ENCODE measurements around the gene FGF14.

Gene FGF14

DNA sequence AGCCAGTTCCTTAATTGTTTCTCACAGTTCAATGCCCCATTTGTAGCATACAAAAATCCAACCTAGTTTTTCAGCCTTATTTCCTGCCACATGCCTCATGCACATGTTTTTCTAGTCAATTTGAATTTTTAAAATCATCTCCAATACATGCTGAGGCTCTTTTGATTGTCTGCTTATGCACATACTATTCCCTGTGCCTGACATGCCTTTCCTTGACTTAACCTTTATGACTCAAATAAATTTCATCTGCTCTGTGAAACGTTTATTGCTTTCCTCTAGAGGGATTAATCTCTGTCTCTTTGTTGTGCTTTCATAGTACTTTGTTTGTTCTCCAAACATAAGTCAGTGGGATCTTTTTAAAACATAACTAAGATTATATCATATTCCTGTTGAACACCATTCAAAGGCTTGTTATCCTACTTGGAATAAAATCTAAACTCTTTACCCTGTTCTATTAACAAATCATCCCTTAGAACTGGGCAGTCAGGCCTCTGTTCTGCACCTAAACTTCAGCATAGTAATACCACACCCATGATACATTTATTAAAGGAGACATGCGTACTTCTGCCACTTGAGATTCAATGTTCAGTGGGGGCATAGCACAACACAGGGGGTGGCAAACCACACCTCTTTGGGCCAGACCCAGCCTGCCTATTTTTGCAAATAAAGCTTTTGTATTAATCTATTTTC, 346.6 kb downstream of the FGF14 start:
- no peak overlapping the region for H3K4me3 ChIP-seq (replicated peaks; ENCODE audit: low read depth, low read length)
- DNase-seq (ENCODE audit: low read depth) = no peak
- TF ChIP-seq, protein P1, sequence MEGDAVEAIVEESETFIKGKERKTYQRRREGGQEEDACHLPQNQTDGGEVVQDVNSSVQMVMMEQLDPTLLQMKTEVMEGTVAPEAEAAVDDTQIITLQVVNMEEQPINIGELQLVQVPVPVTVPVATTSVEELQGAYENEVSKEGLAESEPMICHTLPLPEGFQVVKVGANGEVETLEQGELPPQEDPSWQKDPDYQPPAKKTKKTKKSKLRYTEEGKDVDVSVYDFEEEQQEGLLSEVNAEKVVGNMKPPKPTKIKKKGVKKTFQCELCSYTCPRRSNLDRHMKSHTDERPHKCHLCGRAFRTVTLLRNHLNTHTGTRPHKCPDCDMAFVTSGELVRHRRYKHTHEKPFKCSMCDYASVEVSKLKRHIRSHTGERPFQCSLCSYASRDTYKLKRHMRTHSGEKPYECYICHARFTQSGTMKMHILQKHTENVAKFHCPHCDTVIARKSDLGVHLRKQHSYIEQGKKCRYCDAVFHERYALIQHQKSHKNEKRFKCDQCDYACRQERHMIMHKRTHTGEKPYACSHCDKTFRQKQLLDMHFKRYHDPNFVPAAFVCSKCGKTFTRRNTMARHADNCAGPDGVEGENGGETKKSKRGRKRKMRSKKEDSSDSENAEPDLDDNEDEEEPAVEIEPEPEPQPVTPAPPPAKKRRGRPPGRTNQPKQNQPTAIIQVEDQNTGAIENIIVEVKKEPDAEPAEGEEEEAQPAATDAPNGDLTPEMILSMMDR (IDR thresholded peaks at IDR 0.05; ENCODE audit: low read length, missing control alignments) = no peak

DNA sequence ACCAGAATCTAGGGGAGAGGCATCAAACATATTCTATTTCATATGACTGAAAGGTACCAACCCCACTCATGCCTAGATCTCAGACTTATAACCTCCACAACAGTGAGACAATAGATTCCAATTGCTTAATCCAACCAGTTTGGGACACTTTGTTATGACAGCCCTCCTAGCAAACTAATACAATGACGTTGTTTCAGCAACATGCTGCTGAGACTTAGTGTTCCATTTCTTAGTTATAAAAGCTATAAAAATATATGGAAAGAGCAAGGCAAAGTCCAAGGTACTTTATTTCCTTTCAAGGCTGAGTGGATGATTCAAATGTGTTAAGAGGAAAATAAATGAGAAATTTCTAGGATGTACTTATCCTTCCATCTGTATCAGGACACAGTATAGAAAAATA, 352.0 kb downstream of the FGF14 start:
- H3K4me3 ChIP-seq (replicated peaks; ENCODE audit: low read depth, low read length) = no peak overlapping the region
- no peak for DNase-seq (ENCODE audit: low read depth)
- TF ChIP-seq, protein P1 (IDR thresholded peaks at IDR 0.05; ENCODE audit: low read length, missing control alignments) = no peak

DNA sequence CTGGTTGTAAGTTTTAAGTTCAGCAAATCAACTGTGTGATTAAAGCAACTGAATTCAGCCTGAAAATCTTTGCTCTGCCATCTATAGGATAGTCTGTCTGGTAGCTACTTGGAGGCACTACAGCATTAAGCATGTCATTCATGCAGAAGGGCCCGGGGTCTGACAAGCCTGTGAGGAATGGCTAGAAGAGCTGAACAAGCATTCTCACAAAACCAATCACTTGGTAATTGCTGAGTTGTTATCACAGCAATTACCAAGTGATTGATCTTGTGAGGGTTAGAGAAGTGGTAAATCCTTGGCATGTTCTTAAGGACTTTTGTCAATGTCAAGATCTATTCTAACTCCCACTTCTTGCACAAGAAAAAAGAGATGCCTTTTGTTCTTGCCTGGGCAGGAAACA, 356.1 kb downstream of the FGF14 start:
- H3K4me3 ChIP-seq (replicated peaks; ENCODE audit: low read depth, low read length) = no peak overlapping the region
- TF ChIP-seq, protein P1 (IDR thresholded peaks at IDR 0.05; ENCODE audit: low read length, missing control alignments) = no peak
- DNase-seq (ENCODE audit: low read depth) = no peak

DNA sequence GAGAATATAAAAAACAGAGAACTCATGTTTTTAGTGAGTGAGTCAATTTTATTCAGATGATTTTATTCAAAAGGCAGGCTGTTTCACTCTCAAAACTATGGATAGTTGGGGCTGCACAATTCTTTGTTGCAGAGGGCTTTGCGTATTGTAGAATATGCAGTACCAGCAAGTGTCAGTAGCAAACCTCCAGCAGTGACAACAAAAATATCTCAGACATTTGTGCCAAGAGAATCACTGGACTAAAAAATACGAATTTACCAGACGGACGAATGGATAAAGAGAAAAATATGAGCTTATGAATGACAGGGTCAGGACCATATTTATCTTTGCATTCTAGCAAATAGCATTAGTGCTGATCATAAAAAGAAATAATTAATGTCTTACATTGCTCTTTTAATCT, 359.1 kb downstream of the FGF14 start:
- DNase-seq (ENCODE audit: low read depth) = no peak
- no peak overlapping the region for H3K4me3 ChIP-seq (replicated peaks; ENCODE audit: low read depth, low read length)
- TF ChIP-seq, protein P1 (IDR thresholded peaks at IDR 0.05; ENCODE audit: low read length, missing control alignments) = no peak

DNA sequence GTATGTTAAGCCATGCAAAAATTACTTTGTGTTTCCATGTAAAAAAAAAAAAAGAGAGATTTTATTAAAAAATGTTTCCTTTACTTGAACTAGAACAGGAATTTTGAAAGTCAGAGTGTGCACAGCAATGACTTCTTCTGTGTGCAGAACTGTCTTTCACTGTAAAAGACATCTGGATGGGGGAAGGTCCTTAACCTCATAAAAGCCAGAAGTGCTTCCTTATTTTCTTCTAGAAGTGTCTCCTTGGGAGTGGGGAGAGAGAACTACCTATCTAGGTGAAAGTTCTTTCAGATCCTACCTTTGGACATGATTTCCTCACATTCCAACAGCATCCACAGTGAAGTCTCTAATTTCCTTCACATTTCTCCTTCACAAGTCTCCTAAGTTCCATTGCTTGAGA, 360.3 kb downstream of the FGF14 start:
- no peak for DNase-seq (ENCODE audit: low read depth)
- H3K4me3 ChIP-seq (replicated peaks; ENCODE audit: low read depth, low read length) = no peak overlapping the region
- TF ChIP-seq, protein P1 (IDR thresholded peaks at IDR 0.05; ENCODE audit: low read length, missing control alignments) = no peak

DNA sequence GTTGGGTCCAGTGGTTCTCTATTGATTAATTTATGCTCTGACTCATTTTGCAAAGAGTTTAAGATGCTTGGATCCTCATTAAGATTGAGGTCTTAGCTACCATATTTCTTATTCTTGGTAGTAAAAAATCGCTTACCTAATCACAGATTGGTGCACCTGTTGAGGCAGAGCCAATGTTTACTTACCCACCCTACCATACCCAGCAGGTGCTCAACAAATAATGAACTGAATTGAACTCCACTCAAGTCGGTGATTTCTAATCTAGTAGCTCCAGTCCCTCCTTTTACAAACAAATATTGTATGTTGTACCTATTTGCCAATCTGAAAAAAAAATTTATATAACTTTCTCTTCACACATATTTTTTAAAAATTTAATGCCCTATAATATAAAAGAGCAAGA, 361.0 kb downstream of the FGF14 start:
- TF ChIP-seq, protein P1 (IDR thresholded peaks at IDR 0.05; ENCODE audit: low read length, missing control alignments) = no peak
- DNase-seq (ENCODE audit: low read depth) = no peak
- H3K4me3 ChIP-seq (replicated peaks; ENCODE audit: low read depth, low read length) = no peak overlapping the region

DNA sequence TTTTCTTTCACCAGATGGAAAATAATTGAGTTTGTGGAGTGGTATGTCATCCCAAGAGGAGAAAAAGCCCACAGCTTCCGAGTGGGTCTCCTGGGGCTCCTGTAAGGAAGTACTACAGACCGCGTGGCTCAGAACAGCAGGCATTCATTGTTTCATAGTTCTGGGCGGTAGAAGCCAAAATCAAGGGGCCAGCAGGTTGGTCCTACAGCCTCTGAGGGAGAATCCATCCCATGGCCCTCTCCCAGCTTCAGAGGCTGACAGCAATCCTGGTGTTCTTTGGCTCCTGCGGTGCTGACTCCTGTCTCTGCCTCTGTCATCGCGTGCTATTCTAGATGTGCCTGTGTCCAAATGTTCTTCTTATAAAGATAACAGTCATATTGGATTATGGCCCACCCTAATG, 362.6 kb downstream of the FGF14 start:
- TF ChIP-seq, protein P1 (IDR thresholded peaks at IDR 0.05; ENCODE audit: low read length, missing control alignments) = no peak
- DNase-seq (ENCODE audit: low read depth) = no peak
- no peak overlapping the region for H3K4me3 ChIP-seq (replicated peaks; ENCODE audit: low read depth, low read length)
